Measurements from ENCODE around the gene UFM1. TPM values are rescaled to one million over a fixed set of nuclear protein-coding genes. Genes with fewer than 3 reads are reported as not detected.

Gene UFM1
- total and polyA plus RNA-seq, 4 donors, result 35.1 to 70.2 (median 56.2) TPM

- no peak for ATAC-seq (ENCODE audit: low FRiP score)
- WGBS, 2 donors, result 90 to 91% methylated on average over 2 of the region's 2 CpGs
- no peaks in the 10 kb centered on the region for H3K4me1 ChIP-seq (ENCODE audit: control insufficient read depth in 1 of 2, insufficient read depth in 2 of 2, low read length in 2 of 2)
- H3K27ac ChIP-seq (ENCODE audit: low read depth in 1 of 2, low read length in 2 of 2), result no peak overlapping the region
- no peak overlapping the region for H3K4me3 ChIP-seq (ENCODE audit: low read length in 2 of 2)
- no peaks in the 10 kb centered on the region for H3K9me3 ChIP-seq (ENCODE audit: control insufficient read depth, low read length)
- intact Hi-C loops (cut with DNase I), result no loop called here
- H3K36me3 ChIP-seq (ENCODE audit: control insufficient read depth in 1 of 2, insufficient read depth in 2 of 2, low read length in 1 of 2), result no peaks in the 10 kb centered on the region
- no peaks in the 10 kb centered on the region for H3K27me3 ChIP-seq (ENCODE audit: control insufficient read depth in 1 of 2, insufficient read depth in 2 of 2, low read length in 1 of 2)
- no peak for DNase-seq
Measured at GRCh38 chr13:38328699-38329098, 21.0 kb upstream of the UFM1 start.

- H3K27me3 ChIP-seq (ENCODE audit: control insufficient read depth in 1 of 2, insufficient read depth in 2 of 2, low read length in 1 of 2), result no peaks in the 10 kb centered on the region
- DNase-seq (no peak), ATAC-seq (ENCODE audit: low FRiP score) (no peak)
- WGBS, 2 donors, result 97 to 98% methylated on average over 2 of the region's 2 CpGs
- H3K4me3 ChIP-seq (ENCODE audit: low read length in 2 of 2), result no peak overlapping the region
- intact Hi-C loops (cut with DNase I), result no loop called here
- H3K9me3 ChIP-seq (ENCODE audit: control insufficient read depth, low read length), result no peaks in the 10 kb centered on the region
- H3K36me3 ChIP-seq (ENCODE audit: control insufficient read depth in 1 of 2, insufficient read depth in 2 of 2, low read length in 1 of 2), result no peaks in the 10 kb centered on the region
- no peaks in the 10 kb centered on the region for H3K4me1 ChIP-seq (ENCODE audit: control insufficient read depth in 1 of 2, insufficient read depth in 2 of 2, low read length in 2 of 2)
- H3K27ac ChIP-seq (ENCODE audit: low read depth in 1 of 2, low read length in 2 of 2), result no peak overlapping the region
Measured at GRCh38 chr13:38334845-38335244, 14.8 kb upstream of the UFM1 start.

GRCh38 chr13:38338089-38338488 is 11.6 kb upstream of the UFM1 start:
- ATAC-seq (ENCODE audit: low FRiP score), result no peak

GRCh38 chr13:38340624-38341023 is 9.0 kb upstream of the UFM1 start:
- DNase-seq, result no peak
- Histone ChIP-seq H3K9me3 (ENCODE audit: control insufficient read depth, low read length) (no peaks in the 10 kb centered on the region), H3K27ac (ENCODE audit: low read depth in 1 of 2, low read length in 2 of 2) (no peak overlapping the region), H3K36me3 (ENCODE audit: control insufficient read depth in 1 of 2, insufficient read depth in 2 of 2, low read length in 1 of 2) (no peaks in the 10 kb centered on the region), H3K4me1 (ENCODE audit: control insufficient read depth in 1 of 2, insufficient read depth in 2 of 2, low read length in 2 of 2) (no peaks in the 10 kb centered on the region), H3K4me3 (ENCODE audit: low read length in 2 of 2) (no peak overlapping the region), H3K27me3 (ENCODE audit: control insufficient read depth in 1 of 2, insufficient read depth in 2 of 2, low read length in 1 of 2) (no peaks in the 10 kb centered on the region)
- intact Hi-C loops (cut with DNase I), result no loop called here
- ATAC-seq (ENCODE audit: low FRiP score), result no peak
- WGBS, 2 donors, result 99 to 100% methylated on average over 1 of the region's 1 CpG

More at GRCh38 chr13:38338089-38338488, 11.6 kb upstream of the UFM1 start:
- DNase-seq, result no peak
- Histone ChIP-seq H3K27ac (ENCODE audit: low read depth in 1 of 2, low read length in 2 of 2) (no peak overlapping the region), H3K9me3 (ENCODE audit: control insufficient read depth, low read length) (no peaks in the 10 kb centered on the region), H3K27me3 (ENCODE audit: control insufficient read depth in 1 of 2, insufficient read depth in 2 of 2, low read length in 1 of 2) (no peaks in the 10 kb centered on the region), H3K4me1 (ENCODE audit: control insufficient read depth in 1 of 2, insufficient read depth in 2 of 2, low read length in 2 of 2) (no peaks in the 10 kb centered on the region), H3K36me3 (ENCODE audit: control insufficient read depth in 1 of 2, insufficient read depth in 2 of 2, low read length in 1 of 2) (no peaks in the 10 kb centered on the region), H3K4me3 (ENCODE audit: low read length in 2 of 2) (no peak overlapping the region)
- 92 to 94% methylated on average over 2 of the region's 2 CpGs for WGBS, 2 donors
- intact Hi-C loops (cut with DNase I), result no loop called here

- Histone ChIP-seq H3K36me3 (ENCODE audit: control insufficient read depth in 1 of 2, insufficient read depth in 2 of 2, low read length in 1 of 2) (no peaks in the 10 kb centered on the region), H3K27me3 (ENCODE audit: control insufficient read depth in 1 of 2, insufficient read depth in 2 of 2, low read length in 1 of 2) (no peaks in the 10 kb centered on the region), H3K27ac (ENCODE audit: low read depth in 1 of 2, low read length in 2 of 2) (no peak overlapping the region), H3K4me1 (ENCODE audit: control insufficient read depth in 1 of 2, insufficient read depth in 2 of 2, low read length in 2 of 2) (no peaks in the 10 kb centered on the region), H3K4me3 (ENCODE audit: low read length in 2 of 2) (no peak overlapping the region), H3K9me3 (ENCODE audit: control insufficient read depth, low read length) (no peaks in the 10 kb centered on the region)
- WGBS, 2 donors, result 92 to 95% methylated on average over 3 of the region's 3 CpGs
- DNase-seq, result no peak
- no peak for ATAC-seq (ENCODE audit: low FRiP score)
- intact Hi-C loops (cut with DNase I), result no loop called here
Measured at GRCh38 chr13:38341149-38341692, 8.4 kb upstream of the UFM1 start.

GRCh38 chr13:38346764-38347163 is 2.9 kb upstream of the UFM1 start:
- intact Hi-C loops (cut with DNase I), result no loop called here
- DNase-seq, result no peak
- no peak overlapping the region for H3K27ac ChIP-seq (ENCODE audit: low read depth in 1 of 2, low read length in 2 of 2)
- H3K27me3 ChIP-seq (ENCODE audit: control insufficient read depth in 1 of 2, insufficient read depth in 2 of 2, low read length in 1 of 2), result no peaks in the 10 kb centered on the region
- H3K36me3 ChIP-seq (ENCODE audit: control insufficient read depth in 1 of 2, insufficient read depth in 2 of 2, low read length in 1 of 2), result no peaks in the 10 kb centered on the region
- H3K4me1 ChIP-seq (ENCODE audit: control insufficient read depth in 1 of 2, insufficient read depth in 2 of 2, low read length in 2 of 2), result peaks cover 1 to 5% of the 10 kb centered on the region in 2 donors
- 83 to 86% methylated on average over 2 of the region's 2 CpGs for WGBS, 2 donors
- no peak for ATAC-seq (ENCODE audit: low FRiP score)
- H3K9me3 ChIP-seq (ENCODE audit: control insufficient read depth, low read length), result no peaks in the 10 kb centered on the region
- H3K4me3 ChIP-seq (ENCODE audit: low read length in 2 of 2), result no peak overlapping the region

GRCh38 chr13:38348861-38349389 is 726 bp upstream of the UFM1 start:
- Histone ChIP-seq H3K4me3 (ENCODE audit: low read length in 2 of 2) (peak overlapping the region; percentile 90 to 97), H3K27ac (ENCODE audit: low read depth in 1 of 2, low read length in 2 of 2) (peak overlapping the region in 1 of 2 donors; percentile 67), H3K36me3 (ENCODE audit: control insufficient read depth in 1 of 2, insufficient read depth in 2 of 2, low read length in 1 of 2) (no peaks in the 10 kb centered on the region), H3K4me1 (ENCODE audit: control insufficient read depth in 1 of 2, insufficient read depth in 2 of 2, low read length in 2 of 2) (peaks cover 1 to 5% of the 10 kb centered on the region in 2 donors), H3K9me3 (ENCODE audit: control insufficient read depth, low read length) (no peaks in the 10 kb centered on the region), H3K27me3 (ENCODE audit: control insufficient read depth in 1 of 2, insufficient read depth in 2 of 2, low read length in 1 of 2) (no peaks in the 10 kb centered on the region)
- DNase-seq, result no peak
- no peak for ATAC-seq (ENCODE audit: low FRiP score)
- 0 to 1% methylated on average over 15 of the region's 15 CpGs for WGBS, 2 donors
- intact Hi-C loops (cut with DNase I), result no loop called here

GRCh38 chr13:38350114-38350617 is 515 bp downstream of the UFM1 start:
- peak; percentile 72 for ATAC-seq (ENCODE audit: low FRiP score)
- no peaks in the 10 kb centered on the region for H3K27me3 ChIP-seq (ENCODE audit: control insufficient read depth in 1 of 2, insufficient read depth in 2 of 2, low read length in 1 of 2)
- intact Hi-C loops (cut with DNase I), result no loop called here
- H3K4me3 ChIP-seq (ENCODE audit: low read length in 2 of 2), result peak overlapping the region; percentile 61 to 95
- no peaks in the 10 kb centered on the region for H3K36me3 ChIP-seq (ENCODE audit: control insufficient read depth in 1 of 2, insufficient read depth in 2 of 2, low read length in 1 of 2)
- peak; percentile 77 to 85 for DNase-seq
- no peaks in the 10 kb centered on the region for H3K9me3 ChIP-seq (ENCODE audit: control insufficient read depth, low read length)
- H3K27ac ChIP-seq (ENCODE audit: low read depth in 1 of 2, low read length in 2 of 2), result peak overlapping the region; percentile 3 to 36
- WGBS, 2 donors, result 1% methylated on average over 19 of the region's 19 CpGs
- H3K4me1 ChIP-seq (ENCODE audit: control insufficient read depth in 1 of 2, insufficient read depth in 2 of 2, low read length in 2 of 2), result peaks cover 1 to 5% of the 10 kb centered on the region in 2 donors

GRCh38 chr13:38355595-38356119 is 6.0 kb downstream of the UFM1 start:
- ATAC-seq (ENCODE audit: low FRiP score) (no peak), DNase-seq (no peak)
- Histone ChIP-seq H3K36me3 (ENCODE audit: control insufficient read depth in 1 of 2, insufficient read depth in 2 of 2, low read length in 1 of 2) (peaks cover 0 to 4% of the 10 kb centered on the region in 2 donors), H3K9me3 (ENCODE audit: control insufficient read depth, low read length) (no peaks in the 10 kb centered on the region), H3K4me3 (ENCODE audit: low read length in 2 of 2) (no peak overlapping the region), H3K4me1 (ENCODE audit: control insufficient read depth in 1 of 2, insufficient read depth in 2 of 2, low read length in 2 of 2) (peaks cover 1 to 4% of the 10 kb centered on the region in 2 donors), H3K27me3 (ENCODE audit: control insufficient read depth in 1 of 2, insufficient read depth in 2 of 2, low read length in 1 of 2) (no peaks in the 10 kb centered on the region), H3K27ac (ENCODE audit: low read depth in 1 of 2, low read length in 2 of 2) (no peak overlapping the region)
- 56 to 59% methylated on average over 3 of the region's 3 CpGs for WGBS, 2 donors
- intact Hi-C loops (cut with DNase I), result no loop called here
